GM15510 (cell line): Measurements from ENCODE around the gene INPP4B.

Source experiments
- POLR2A ChIP-seq: IDR thresholded peaks from 3 replicates; pipeline ENCODE4 v1.6.1; 2011; ENCODE audit warnings: borderline replicate concordance; ENCODE audit not compliant: insufficient read length; ENCODE audit errors: extremely low read depth

INPP4B gene

GRCh38 chr4:142420311-142421095, 425.6 kb downstream of the INPP4B start:
- no peak for TF ChIP-seq POLR2A

GRCh38 chr4:142419712-142420111, 426.4 kb downstream of the INPP4B start:
- TF ChIP-seq POLR2A, result no peak

- no peak for TF ChIP-seq POLR2A
Measured at GRCh38 chr4:142418697-142419096, 427.4 kb downstream of the INPP4B start.

- TF ChIP-seq POLR2A, result no peak
Measured at GRCh38 chr4:142416711-142417275, 429.3 kb downstream of the INPP4B start.

- no peak for TF ChIP-seq POLR2A
Measured at GRCh38 chr4:142416121-142416520, 430.0 kb downstream of the INPP4B start.

GRCh38 chr4:142414366-142414990, 431.6 kb downstream of the INPP4B start:
- TF ChIP-seq POLR2A, result no peak

GRCh38 chr4:142413485-142413884, 432.6 kb downstream of the INPP4B start:
- TF ChIP-seq POLR2A, result no peak

- no peak for TF ChIP-seq POLR2A
Measured at GRCh38 chr4:142411993-142412392, 434.1 kb downstream of the INPP4B start.

GRCh38 chr4:142408003-142408441, 438.1 kb downstream of the INPP4B start:
- no peak for TF ChIP-seq POLR2A

GRCh38 chr4:142407596-142407995, 438.5 kb downstream of the INPP4B start:
- TF ChIP-seq POLR2A, result no peak

- no peak for TF ChIP-seq POLR2A
Measured at GRCh38 chr4:142406917-142407501, 439.1 kb downstream of the INPP4B start.

GRCh38 chr4:142406499-142406835, 439.6 kb downstream of the INPP4B start:
- no peak for TF ChIP-seq POLR2A

GRCh38 chr4:142405695-142406498, 440.2 kb downstream of the INPP4B start:
- no peak for TF ChIP-seq POLR2A

GRCh38 chr4:142405021-142405694, 440.9 kb downstream of the INPP4B start:
- TF ChIP-seq POLR2A, result no peak

- no peak for TF ChIP-seq POLR2A
Measured at GRCh38 chr4:142404191-142404611, 441.9 kb downstream of the INPP4B start.

- no peak for TF ChIP-seq POLR2A
Measured at GRCh38 chr4:142402900-142403299, 443.2 kb downstream of the INPP4B start.
